GM20000 (cell line): ENCODE data around the gene ANKRD40.
"Not testable (repeated sequence)": the region's sequence is repeated elsewhere in the genome, so short reads cannot be mapped to it uniquely, and the experiment has no call there.

Source experiments
- DNase-seq: peaks from one replicate; pipeline ENCODE4 v3.0.0; 2012; ENCODE audit warnings: low spot score
- CTCF ChIP-seq: IDR thresholded peaks from 2 replicates; pipeline ENCODE4 v1.5.1; 2012; ENCODE audit warnings: mild to moderate bottlenecking, control low read depth; ENCODE audit errors: extremely low read depth, missing control alignments

ANKRD40 gene

GRCh38 chr17:50731575-50732460, 24.1 kb upstream of the ANKRD40 start:
- no peak for DNase-seq

GRCh38 chr17:50728881-50729765, 21.4 kb upstream of the ANKRD40 start:
- no peak for TF ChIP-seq CTCF
- no peak for DNase-seq

More at GRCh38 chr17:50731575-50732460, 24.1 kb upstream of the ANKRD40 start:
- no peak for TF ChIP-seq CTCF

- DNase-seq = no peak
- no peak for TF ChIP-seq CTCF
These were observed 20.4 kb upstream of the ANKRD40 start for GRCh38 chr17:50728112-50728429.

- DNase-seq = no peak
- no peak for TF ChIP-seq CTCF
These were observed 18.3 kb upstream of the ANKRD40 start for GRCh38 chr17:50725769-50726655.

GRCh38 chr17:50724622-50725021, 16.9 kb upstream of the ANKRD40 start:
- not testable (repeated sequence) for DNase-seq

GRCh38 chr17:50722746-50723145, 15.0 kb upstream of the ANKRD40 start:
- no peak for TF ChIP-seq CTCF

GRCh38 chr17:50721194-50722010, 13.7 kb upstream of the ANKRD40 start:
- no peak for TF ChIP-seq CTCF
- DNase-seq = peak; percentile 57

More at GRCh38 chr17:50722746-50723145, 15.0 kb upstream of the ANKRD40 start:
- no peak for DNase-seq
